GM21619 (cell line): ENCODE data around the gene VAV1.

Experiments used
- ATAC-seq: cut with Tn5 transposase; IDR thresholded peaks from one replicate; pipeline ENCODE4 v1.9.1; 2021; ENCODE audit not compliant: unreplicated experiment

Gene VAV1

GRCh38 chr19:6886277-6886897, 113.9 kb downstream of the VAV1 start:
- ATAC-seq: no peak

- no peak for ATAC-seq
Observed at GRCh38 chr19:6887316-6887715, 114.8 kb downstream of the VAV1 start, which contains the start of gene ADGRE1. Gene ADGRE1 (plus strand): TSS chr19:6887579. CDS start chr19:6887609, 30 bp downstream.

- no peak for ATAC-seq
Observed at GRCh38 chr19:6888967-6889366, 116.5 kb downstream of the VAV1 start.

- no peak for ATAC-seq
Observed at GRCh38 chr19:6890401-6890913, 117.9 kb downstream of the VAV1 start.

- no peak for ATAC-seq
Observed at GRCh38 chr19:6890938-6891337, 118.4 kb downstream of the VAV1 start.

- ATAC-seq: no peak
Observed at GRCh38 chr19:6891761-6892385, 119.4 kb downstream of the VAV1 start.

- no peak for ATAC-seq
Observed at GRCh38 chr19:6894313-6894712, 121.8 kb downstream of the VAV1 start.

- ATAC-seq: no peak
Observed at GRCh38 chr19:6903446-6903845, 130.9 kb downstream of the VAV1 start.

- no peak for ATAC-seq
Observed at GRCh38 chr19:6906559-6907060, 134.1 kb downstream of the VAV1 start.
